Gastroesophageal sphincter (tissue), 4 donors: ENCODE results near the gene TARS3. TPM values are rescaled to one million over a fixed set of nuclear protein-coding genes. Genes with fewer than 3 reads are reported as not detected.
A peak's percentile ranks its signal among the peaks of the same experiment; 100 is the strongest.

Source experiments
- ATAC-seq: fragments of 150-250 bp; one replicate; pipeline ENCODE4 v1.9.1; 2016; ENCODE audit warnings: mild to moderate bottlenecking, moderate library complexity
- H3K27ac ChIP-seq, 4 donors: fragments of 200-600 bp; sonication (generic) in 3 of 4; 1 replicate in 3 of 4; 2 replicates in 1 of 4; pipeline ENCODE4 v1.5.1; 2016 to 2019
- H3K27me3 ChIP-seq: fragments of 200-600 bp; sonication (generic); one replicate; pipeline ENCODE4 v1.5.1; 2019
- H3K36me3 ChIP-seq, 2 donors: fragments of 200-600 bp; sonication (generic); one replicate each; pipeline ENCODE4 v1.5.1; 2019; ENCODE audit warnings: control low read depth in 1 of 2
- H3K4me1 ChIP-seq, 3 donors: fragments of 200-600 bp; sonication (generic); 1 replicate in 2 of 3; 2 replicates in 1 of 3; pipeline ENCODE4 v1.5.1; 2016 to 2019; ENCODE audit warnings: control low read depth in 2 of 3
- H3K4me3 ChIP-seq, 2 donors: fragments of 200-600 bp; sonication (generic); one replicate each; pipeline ENCODE4 v1.5.1; 2019; ENCODE audit warnings: mild to moderate bottlenecking in 1 of 2, moderate library complexity in 1 of 2
- H3K9me3 ChIP-seq, 3 donors: fragments of 200-600 bp; sonication (generic); one replicate each; pipeline ENCODE4 v1.5.1; 2017 to 2019; ENCODE audit warnings: control low read depth in 2 of 3
- CTCF ChIP-seq, 4 experiments: fragments of 200-600 bp in 2 of 4; fragments of 450-650 bp in 2 of 4; sonication (generic) in 1 of 4; IDR thresholded peaks; one replicate each; pipeline ENCODE4 v1.5.1; 2017 to 2019; ENCODE audit warnings: antibody characterized with exemption in 4 of 4, mild to moderate bottlenecking in 2 of 4, moderate library complexity in 2 of 4
- EP300 ChIP-seq: sonication (generic); formaldehyde crosslinking; IDR thresholded peaks from one replicate; pipeline ENCODE4 v1.6.1; 2017; ENCODE audit warnings: antibody characterized with exemption, mild to moderate bottlenecking
- POLR2A ChIP-seq, 2 donors: fragments of 450-650 bp; IDR thresholded peaks; one replicate each; pipeline ENCODE4 v1.6.1; 2017; ENCODE audit warnings: antibody characterized with exemption in 2 of 2, mild to moderate bottlenecking in 2 of 2, moderate library complexity in 1 of 2
- POLR2AphosphoS5 ChIP-seq: sonication (generic); formaldehyde crosslinking; IDR thresholded peaks from one replicate; pipeline ENCODE4 v1.6.1; 2017; ENCODE audit warnings: antibody characterized with exemption
- WGBS, 2 donors: methylation state at CpG; one replicate each; pipeline ENCODE4 v1.1.5; 2018; ENCODE audit warnings: low coverage in 1 of 2; 5-methylcytosine and 5-hydroxymethylcytosine counted together
- total RNA-seq, 4 donors: library from RNA; depleted of rRNA; stranded (reverse); fragments of >200 nt; gene quantifications; one replicate each; pipeline ENCODE4 v1.1.0, GENCODE V29; 2016

TARS3 gene
- total RNA-seq, 4 donors from 2014 or later: 19.2 to 49.0 (median 26.7) TPM

GRCh38 chr15:101612676-101613075 lies 111.6 kb downstream of the TARS3 start:
- Histone ChIP-seq H3K4me1 (peaks cover 0 to 49% (median 14%) of the 10 kb centered on the region in 3 donors), H3K27me3 (no peaks in the 10 kb centered on the region), H3K9me3 (no peaks in the 10 kb centered on the region), H3K4me3 (no peak overlapping the region), H3K27ac (peak overlapping the region in 3 of 4 donors; percentile 54 to 72 (median 65)), H3K36me3 (no peaks in the 10 kb centered on the region)
- TF ChIP-seq CTCF (IDR thresholded peaks at IDR 0.05): no peak
- TF ChIP-seq POLR2AphosphoS5: no peak
- no peak for TF ChIP-seq EP300
- TF ChIP-seq POLR2A (IDR thresholded peaks at IDR 0.05): no peak
- ATAC-seq: no peak
- WGBS, 2 donors: no CpG with 5 or more reads among the region's 11 CpGs

GRCh38 chr15:101611580-101612299 lies 112.5 kb downstream of the TARS3 start:
- ATAC-seq: no peak
- Histone ChIP-seq H3K4me3 (no peak overlapping the region), H3K9me3 (no peaks in the 10 kb centered on the region), H3K27me3 (no peaks in the 10 kb centered on the region), H3K27ac (no peak overlapping the region), H3K4me1 (peaks cover 0 to 49% (median 14%) of the 10 kb centered on the region in 3 donors), H3K36me3 (no peaks in the 10 kb centered on the region)
- 79 to 92% methylated on average over 7 of the region's 10 CpGs for WGBS, 2 donors
- no peak for TF ChIP-seq CTCF (IDR thresholded peaks at IDR 0.05)
- TF ChIP-seq EP300: no peak
- no peak for TF ChIP-seq POLR2AphosphoS5
- TF ChIP-seq POLR2A (IDR thresholded peaks at IDR 0.05): no peak

GRCh38 chr15:101611007-101611406 lies 113.3 kb downstream of the TARS3 start:
- WGBS, 2 donors: 63 to 72% methylated on average over 3 to 6 of the region's 15 CpGs
- ATAC-seq: no peak
- H3K27ac ChIP-seq: no peak overlapping the region
- TF ChIP-seq POLR2AphosphoS5 (no peak), POLR2A (IDR thresholded peaks at IDR 0.05) (no peak), EP300 (no peak), CTCF (IDR thresholded peaks at IDR 0.05) (no peak)
- no peaks in the 10 kb centered on the region for H3K36me3 ChIP-seq
- H3K9me3 ChIP-seq: no peaks in the 10 kb centered on the region
- no peak overlapping the region for H3K4me3 ChIP-seq
- peaks cover 0 to 41% (median 11%) of the 10 kb centered on the region in 3 donors for H3K4me1 ChIP-seq
- no peaks in the 10 kb centered on the region for H3K27me3 ChIP-seq

GRCh38 chr15:101610611-101611000 lies 113.7 kb downstream of the TARS3 start:
- peaks cover 0 to 37% (median 7%) of the 10 kb centered on the region in 3 donors for H3K4me1 ChIP-seq
- no peaks in the 10 kb centered on the region for H3K9me3 ChIP-seq
- TF ChIP-seq POLR2A (IDR thresholded peaks at IDR 0.05) (no peak), CTCF (IDR thresholded peaks at IDR 0.05) (no peak), POLR2AphosphoS5 (no peak), EP300 (no peak)
- H3K27ac ChIP-seq: no peak overlapping the region
- no peaks in the 10 kb centered on the region for H3K36me3 ChIP-seq
- no peak for ATAC-seq
- H3K27me3 ChIP-seq: no peaks in the 10 kb centered on the region
- 94% methylated on average over 7 of the region's 8 CpGs; no CpG with 5 or more reads in 1 of the 2 donors for WGBS, 2 donors
- H3K4me3 ChIP-seq: no peak overlapping the region
